GM08714 (cell line): ENCODE data around the gene CLEC1B.
"Not testable (repeated sequence)": the region's sequence is repeated elsewhere in the genome, so short reads cannot be mapped to it uniquely, and the experiment has no call there.

ENCODE experiments used
- H3K4me3 ChIP-seq: fragments of 200-500 bp; sonication (Bioruptor generic); 2 replicates; pipeline ENCODE4 v1.5.1; 2014; ENCODE audit warnings: mild to moderate bottlenecking, low read length, inconsistent platforms
- ZNF274 ChIP-seq: IDR thresholded peaks from 2 replicates; pipeline ENCODE4 v1.6.1; 2012; ENCODE audit warnings: mild to moderate bottlenecking, low read depth, low read length

Gene CLEC1B

GRCh38 chr12:10001171-10001776 lies 2.4 kb upstream of the CLEC1B start:
- no peak overlapping the region for H3K4me3 ChIP-seq
- no peak for TF ChIP-seq ZNF274

GRCh38 chr12:9992296-9992695 lies 6.6 kb downstream of the CLEC1B start:
- H3K4me3 ChIP-seq = no peak overlapping the region
- no peak for TF ChIP-seq ZNF274

GRCh38 chr12:9991876-9992275 lies 7.0 kb downstream of the CLEC1B start:
- no peak overlapping the region for H3K4me3 ChIP-seq
- no peak for TF ChIP-seq ZNF274

GRCh38 chr12:9980126-9980525 lies 18.8 kb downstream of the CLEC1B start:
- TF ChIP-seq ZNF274 = no peak
- H3K4me3 ChIP-seq = no peak overlapping the region

GRCh38 chr12:9977916-9978315 lies 21.0 kb downstream of the CLEC1B start:
- no peak for TF ChIP-seq ZNF274
- no peak overlapping the region for H3K4me3 ChIP-seq

GRCh38 chr12:9976626-9977025 lies 22.3 kb downstream of the CLEC1B start:
- H3K4me3 ChIP-seq = not testable (repeated sequence)

GRCh38 chr12:9975614-9976013 lies 23.3 kb downstream of the CLEC1B start:
- TF ChIP-seq ZNF274 = no peak
- H3K4me3 ChIP-seq = no peak overlapping the region

GRCh38 chr12:9974731-9975130 lies 24.2 kb downstream of the CLEC1B start:
- not testable (repeated sequence) for H3K4me3 ChIP-seq

GRCh38 chr12:9973949-9974348 lies 25.0 kb downstream of the CLEC1B start:
- no peak for TF ChIP-seq ZNF274

GRCh38 chr12:9971181-9971580 lies 27.7 kb downstream of the CLEC1B start, which contains the start of gene CLEC12A:
CLEC12A (plus strand) TSS chr12:9971409; CDS start chr12:9971597, 188 bp downstream.
- H3K4me3 ChIP-seq = no peak within 1 kb of the TSS
- TF ChIP-seq ZNF274 = no peak

More at GRCh38 chr12:9973949-9974348, 25.0 kb downstream of the CLEC1B start:
- H3K4me3 ChIP-seq = no peak overlapping the region

GRCh38 chr12:9969673-9970072 lies 29.2 kb downstream of the CLEC1B start:
- TF ChIP-seq ZNF274 = no peak
- H3K4me3 ChIP-seq = no peak overlapping the region

- no peak overlapping the region for H3K4me3 ChIP-seq
- TF ChIP-seq ZNF274 = no peak
These were observed 37.0 kb downstream of the CLEC1B start for GRCh38 chr12:9961901-9962300.

- no peak overlapping the region; the same call in 1 of the 2 replicates for H3K4me3 ChIP-seq
- TF ChIP-seq ZNF274 = no peak
These were observed 37.8 kb downstream of the CLEC1B start for GRCh38 chr12:9961106-9961505.

GRCh38 chr12:9960590-9960989 lies 38.3 kb downstream of the CLEC1B start:
- no peak for TF ChIP-seq ZNF274
- peak overlapping the region; percentile 10; the same call in 1 of the 2 replicates for H3K4me3 ChIP-seq

- TF ChIP-seq ZNF274 = no peak
- no peak overlapping the region for H3K4me3 ChIP-seq
These were observed 41.1 kb downstream of the CLEC1B start for GRCh38 chr12:9957834-9958233.

GRCh38 chr12:9952954-9953729 lies 45.8 kb downstream of the CLEC1B start:
- H3K4me3 ChIP-seq = not testable (repeated sequence)
